GM23248 (cell line): ENCODE results near the gene SLC30A2.

Source experiments
- EZH2 ChIP-seq: fragments of 200-600 bp; sonication (generic); IDR thresholded peaks from 2 replicates; pipeline ENCODE4 v1.6.1; 2018; ENCODE audit warnings: antibody characterized with exemption, mild to moderate bottlenecking; ENCODE audit not compliant: insufficient read depth, poor library complexity, severe bottlenecking
- EZH2phosphoT487 ChIP-seq: fragments of 200-600 bp; sonication (generic); IDR thresholded peaks from 2 replicates; pipeline ENCODE4 v1.6.1; 2018; ENCODE audit warnings: antibody characterized with exemption, moderate library complexity, mild to moderate bottlenecking, low read depth; ENCODE audit not compliant: insufficient read depth

DNA sequence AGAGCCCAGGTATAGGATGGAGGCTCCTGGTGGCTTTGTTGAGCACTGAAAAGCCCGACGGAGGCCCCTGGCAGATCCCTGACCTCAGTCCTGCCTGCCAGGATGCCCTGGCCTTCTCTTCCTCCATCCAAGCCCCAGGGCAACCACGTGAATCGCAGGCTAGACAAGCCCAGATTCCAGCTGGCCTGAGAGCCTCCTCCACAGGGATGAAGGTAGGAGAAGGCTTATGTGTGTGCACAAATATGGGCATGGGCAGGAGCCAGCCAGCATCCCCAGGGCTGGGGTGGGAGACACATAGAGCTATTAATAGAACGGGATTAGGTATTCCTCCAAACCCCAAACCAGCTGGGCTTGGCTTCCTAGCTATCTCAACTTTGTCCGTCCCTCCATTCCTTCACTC, 28.3 kb downstream of the SLC30A2 start:
- TF ChIP-seq EZH2 (no peak), EZH2phosphoT487 (no peak)
